Measurements from ENCODE around the gene TCOF1.

DNA sequence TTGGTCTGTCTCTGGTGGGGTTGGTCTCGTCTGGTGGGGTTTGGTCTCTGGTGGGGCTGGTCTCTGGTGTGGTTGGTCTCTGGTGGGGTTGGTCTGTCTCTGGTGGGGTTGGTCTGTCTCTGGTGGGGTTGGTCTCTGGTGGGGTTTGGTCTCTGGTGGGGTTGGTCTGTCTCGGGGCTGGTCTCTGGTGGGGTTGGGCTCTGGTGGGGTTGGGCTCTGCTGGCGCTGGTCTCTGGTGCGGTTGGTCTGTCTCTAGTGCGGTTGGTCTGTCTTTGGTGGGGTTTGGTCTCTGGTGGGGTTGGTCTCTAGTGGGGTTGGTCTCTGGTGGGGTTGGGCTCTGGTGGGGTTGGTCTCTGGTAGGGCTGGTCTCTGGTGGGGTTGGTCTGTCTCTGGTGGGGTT lies 71.5 kb downstream of the TCOF1 start:
- TF ChIP-seq, protein P1, sequence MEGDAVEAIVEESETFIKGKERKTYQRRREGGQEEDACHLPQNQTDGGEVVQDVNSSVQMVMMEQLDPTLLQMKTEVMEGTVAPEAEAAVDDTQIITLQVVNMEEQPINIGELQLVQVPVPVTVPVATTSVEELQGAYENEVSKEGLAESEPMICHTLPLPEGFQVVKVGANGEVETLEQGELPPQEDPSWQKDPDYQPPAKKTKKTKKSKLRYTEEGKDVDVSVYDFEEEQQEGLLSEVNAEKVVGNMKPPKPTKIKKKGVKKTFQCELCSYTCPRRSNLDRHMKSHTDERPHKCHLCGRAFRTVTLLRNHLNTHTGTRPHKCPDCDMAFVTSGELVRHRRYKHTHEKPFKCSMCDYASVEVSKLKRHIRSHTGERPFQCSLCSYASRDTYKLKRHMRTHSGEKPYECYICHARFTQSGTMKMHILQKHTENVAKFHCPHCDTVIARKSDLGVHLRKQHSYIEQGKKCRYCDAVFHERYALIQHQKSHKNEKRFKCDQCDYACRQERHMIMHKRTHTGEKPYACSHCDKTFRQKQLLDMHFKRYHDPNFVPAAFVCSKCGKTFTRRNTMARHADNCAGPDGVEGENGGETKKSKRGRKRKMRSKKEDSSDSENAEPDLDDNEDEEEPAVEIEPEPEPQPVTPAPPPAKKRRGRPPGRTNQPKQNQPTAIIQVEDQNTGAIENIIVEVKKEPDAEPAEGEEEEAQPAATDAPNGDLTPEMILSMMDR (IDR thresholded peaks at IDR 0.05) = no peak
- no peak for TF ChIP-seq POLR2A (IDR thresholded peaks at IDR 0.05)
